GM18502 (cell line): ENCODE measurements around the gene OTOA.
"Not testable (repeated sequence)": the region's sequence is repeated elsewhere in the genome, so short reads cannot be mapped to it uniquely, and the experiment has no call there.

Source experiments
- ATAC-seq: cut with Tn5 transposase; IDR thresholded peaks from one replicate; pipeline ENCODE4 v1.9.1; 2021; ENCODE audit warnings: mild to moderate bottlenecking; ENCODE audit not compliant: unreplicated experiment, poor library complexity

The OTOA gene

GRCh38 chr16:21663889-21664647 is at the start of gene OTOA:
OTOA (plus strand) TSS chr16:21663968; CDS start chr16:21678515, 14,547 bp downstream.
- no peak for ATAC-seq

- no peak for ATAC-seq
Measured at GRCh38 chr16:21614896-21615295, 48.9 kb upstream of the OTOA start.

DNA sequence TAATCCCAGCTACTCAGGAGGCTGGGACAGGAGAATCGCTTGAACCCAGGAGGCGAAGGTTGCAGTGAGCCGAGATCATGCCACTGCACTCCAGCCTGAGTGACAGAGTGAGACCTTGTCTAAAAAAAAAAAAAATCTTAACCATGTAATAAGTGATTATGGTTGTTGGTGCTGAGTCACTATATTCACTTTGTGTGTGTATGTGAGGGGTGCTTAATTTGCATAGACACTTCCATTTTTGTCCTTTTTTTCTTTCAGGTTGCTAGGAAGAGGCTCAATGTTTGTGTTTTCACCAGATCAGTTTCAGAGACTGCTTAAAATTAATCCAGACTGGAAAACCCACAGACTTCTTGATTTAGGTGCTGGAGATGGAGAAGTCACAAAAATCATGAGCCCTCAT is 46.2 kb upstream of the OTOA start:
- no peak for ATAC-seq

GRCh38 chr16:21618281-21618680 is 45.5 kb upstream of the OTOA start:
- no peak for ATAC-seq

DNA sequence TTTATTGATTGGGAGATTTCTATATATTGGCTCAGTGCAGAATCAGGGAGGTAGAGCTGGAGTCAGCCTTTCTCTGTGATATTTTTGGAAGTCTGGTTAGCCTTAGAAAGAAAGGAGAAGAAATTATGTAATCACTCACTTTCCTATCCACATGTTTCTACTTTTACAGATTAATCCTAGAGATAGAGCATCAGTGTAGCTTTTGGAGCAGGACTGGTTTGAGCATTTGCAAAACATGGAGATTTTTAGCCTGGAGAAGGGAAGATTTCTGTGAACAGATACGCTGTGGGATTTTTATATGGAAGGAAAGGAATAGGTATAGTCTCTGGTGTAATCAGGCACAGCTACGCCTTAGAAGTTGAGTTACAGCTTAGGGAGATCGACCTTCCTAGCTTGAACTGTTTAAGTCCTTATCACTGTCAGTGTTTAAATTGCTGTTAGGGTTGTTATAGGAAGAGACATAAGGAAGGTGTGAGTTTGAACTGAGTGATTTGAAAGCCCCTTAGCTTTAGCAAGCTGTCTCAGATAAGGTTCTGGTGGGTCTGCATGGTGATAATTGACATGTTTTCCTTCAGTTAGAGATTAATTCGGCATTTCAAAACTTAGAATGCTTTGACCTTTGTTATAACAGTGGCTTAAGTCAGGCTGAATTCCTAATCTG is 43.9 kb upstream of the OTOA start:
- no peak for ATAC-seq

- no peak for ATAC-seq
Measured at GRCh38 chr16:21620592-21620991, 43.2 kb upstream of the OTOA start.

GRCh38 chr16:21622545-21622944 is 41.2 kb upstream of the OTOA start:
- ATAC-seq: no peak

DNA sequence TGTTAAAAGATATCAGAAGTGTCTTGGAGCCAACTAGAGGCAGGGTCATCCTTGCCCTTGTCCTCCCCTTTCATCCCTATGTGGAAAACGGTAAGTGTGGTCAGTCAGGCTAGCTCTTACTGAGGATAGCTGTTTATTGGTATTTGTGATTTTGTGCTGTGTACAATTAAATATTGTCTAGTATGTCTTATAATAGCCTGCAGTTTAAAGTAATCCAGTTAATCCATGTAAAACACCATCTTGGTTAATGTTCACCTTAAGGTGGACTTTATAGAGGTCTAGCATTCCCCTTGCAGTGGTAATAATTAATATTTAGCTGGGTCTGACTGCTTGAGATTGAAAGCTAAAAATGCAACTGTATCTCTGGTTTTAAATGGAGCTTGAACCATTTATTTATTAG is 38.7 kb upstream of the OTOA start:
- no peak for ATAC-seq

DNA sequence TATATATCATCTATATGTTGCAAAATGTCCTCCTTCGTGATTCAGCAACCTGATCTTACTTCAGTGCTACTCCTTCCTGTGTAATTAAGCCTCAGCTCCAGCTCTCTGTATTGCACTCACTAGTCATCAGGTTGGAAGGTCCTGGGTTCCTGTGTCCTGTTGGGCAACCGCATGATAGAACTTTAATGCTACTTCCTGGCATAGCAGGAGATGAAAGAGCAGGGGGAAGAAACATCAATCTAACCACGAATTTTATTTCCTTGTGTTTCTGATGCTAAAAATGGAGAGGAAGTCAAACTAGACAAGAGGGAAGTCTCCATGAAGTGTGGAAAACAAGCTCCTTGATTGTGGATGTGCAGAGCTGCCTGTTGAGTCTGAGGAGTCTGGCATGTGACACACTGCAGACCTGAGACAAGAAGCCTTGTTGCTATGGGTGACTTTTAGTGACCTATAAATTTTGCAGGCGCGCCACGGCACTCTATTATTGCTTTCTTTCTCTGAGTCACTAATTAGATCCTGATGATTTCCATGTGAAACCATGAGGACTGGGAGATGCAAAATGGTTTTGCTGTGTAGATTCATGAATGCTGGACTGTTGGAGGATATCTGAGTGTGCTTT is 37.0 kb upstream of the OTOA start:
- ATAC-seq: no peak

DNA sequence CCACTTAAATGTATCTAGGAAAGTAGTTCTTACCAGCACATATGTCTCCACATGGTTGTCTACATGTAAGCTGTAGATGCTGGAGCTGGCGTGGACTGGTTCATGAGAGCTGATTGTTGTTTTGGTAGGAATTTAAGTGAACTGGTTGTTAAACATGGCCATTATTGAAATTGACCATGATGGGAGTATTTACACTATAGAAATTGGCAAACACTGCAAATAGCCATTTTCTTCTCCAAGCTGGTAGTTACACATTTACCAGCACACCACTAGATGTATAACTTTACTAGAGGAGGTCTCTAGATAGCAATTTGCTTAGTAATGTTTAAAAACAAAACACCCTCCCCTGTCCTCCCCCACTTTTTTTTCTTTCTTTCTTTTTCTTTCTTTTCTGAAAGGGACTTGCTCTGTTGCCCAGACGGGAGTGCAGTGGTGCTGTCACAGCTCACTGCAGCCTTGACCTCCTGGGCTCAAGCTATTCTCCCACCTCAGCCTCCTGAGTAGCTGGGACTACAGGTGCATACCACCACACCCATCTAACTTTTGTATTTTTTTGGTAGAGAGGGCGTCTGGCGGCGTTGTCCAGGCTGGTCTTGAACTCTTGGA is 35.5 kb upstream of the OTOA start:
- no peak for ATAC-seq

- no peak for ATAC-seq
Measured at GRCh38 chr16:21628772-21629171, 35.0 kb upstream of the OTOA start.

- ATAC-seq: not testable (repeated sequence)
Measured at GRCh38 chr16:21629616-21630539, 33.9 kb upstream of the OTOA start.

GRCh38 chr16:21630866-21631265 is 32.9 kb upstream of the OTOA start:
- not testable (repeated sequence) for ATAC-seq

DNA sequence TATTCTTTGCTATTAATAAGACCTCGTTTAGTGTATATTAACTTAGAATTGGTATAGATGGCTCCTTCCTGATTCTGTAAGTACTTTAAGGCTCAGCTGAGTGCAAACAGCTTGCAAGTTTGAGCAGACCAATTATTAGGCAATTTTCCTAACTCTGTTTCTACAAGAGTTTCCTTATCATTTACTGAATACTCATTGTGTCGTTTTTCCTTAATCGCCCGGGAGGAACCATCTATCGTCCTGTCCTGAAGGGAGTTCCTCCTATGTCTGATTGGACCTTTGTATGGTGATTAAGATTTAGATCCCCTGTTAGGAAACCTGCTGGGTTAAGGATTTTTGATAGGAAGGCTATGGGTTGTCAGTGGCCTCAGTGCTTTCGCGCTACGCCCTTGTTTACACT is 32.4 kb upstream of the OTOA start:
- not testable (repeated sequence) for ATAC-seq

DNA sequence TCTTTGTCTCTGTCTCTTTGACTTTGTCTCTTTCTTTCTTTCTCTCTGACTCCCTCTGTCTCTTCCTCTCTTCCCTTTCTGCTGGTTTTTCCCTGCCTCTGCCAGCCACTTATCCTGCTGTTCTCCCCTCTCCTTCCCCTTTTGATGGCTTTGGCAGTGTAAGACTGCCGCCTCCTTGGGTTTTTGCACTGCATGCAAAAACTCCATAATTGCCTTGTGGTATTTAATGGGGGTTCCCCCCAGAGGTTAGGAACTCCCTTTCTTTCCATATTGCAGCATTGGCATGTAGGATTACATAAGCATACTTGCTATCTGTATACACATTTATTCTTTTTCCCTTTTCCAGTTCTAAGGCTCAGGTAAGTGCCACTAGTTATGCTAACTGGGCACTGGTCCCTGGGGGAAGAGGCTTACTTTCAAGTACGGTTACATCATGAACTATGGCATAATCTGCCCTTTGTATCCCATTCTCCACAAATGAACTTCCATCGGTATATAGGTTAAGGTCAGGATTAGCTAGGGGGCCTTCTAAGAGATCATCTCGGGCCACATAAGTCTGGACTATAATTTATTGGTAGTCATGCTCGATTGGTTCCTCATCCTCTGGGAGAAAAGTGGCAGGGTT is 31.7 kb upstream of the OTOA start:
- not testable (repeated sequence) for ATAC-seq

DNA sequence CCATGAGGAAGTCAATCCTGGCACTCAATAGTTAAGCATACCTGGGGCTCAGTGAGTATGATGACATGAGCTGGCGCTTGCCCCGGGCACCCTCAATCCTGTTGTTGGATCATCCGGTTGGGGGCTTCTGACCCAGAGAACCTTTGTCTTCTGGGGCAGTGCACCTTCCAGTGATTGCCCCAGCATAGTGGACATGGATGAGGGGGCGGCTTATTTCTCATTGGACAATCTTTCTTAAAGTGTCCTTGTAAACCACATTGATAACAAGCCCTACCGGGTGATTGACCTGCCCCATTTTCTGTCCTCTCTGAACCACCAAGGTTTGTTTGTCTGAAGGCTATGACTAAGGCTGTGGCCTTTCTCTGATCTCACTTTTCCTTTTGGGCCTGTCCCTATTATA is 29.6 kb upstream of the OTOA start:
- ATAC-seq: no peak

- ATAC-seq: not testable (repeated sequence)
Measured at GRCh38 chr16:21635694-21636093, 28.1 kb upstream of the OTOA start.

- no peak for ATAC-seq
Measured at GRCh38 chr16:21637032-21637968, 26.5 kb upstream of the OTOA start.

GRCh38 chr16:21638573-21638975 is 25.2 kb upstream of the OTOA start:
- ATAC-seq: no peak
